H1 (cell line): ENCODE data around the gene RPP14. TPM values are rescaled to one million over a fixed set of nuclear protein-coding genes. Genes with fewer than 3 reads are reported as not detected.

Experiments
- CTCF ChIA-PET: fragments of 300-600 bp; sonication (Branson Sonifier 250); formaldehyde crosslinking; loops from one replicate; lab custom pipeline; 2021; ENCODE audit not compliant: partially characterized antibody; lab: Charles Lee
- POLR2A ChIA-PET: fragments of 300-600 bp; sonication (Branson Sonifier 250); formaldehyde crosslinking; loops from one replicate; lab custom pipeline; 2021; ENCODE audit warnings: inconsistent platforms; ENCODE audit not compliant: partially characterized antibody; lab: Charles Lee
- DNase-seq, 2 experiments: peaks; one replicate each; pipeline versions ENCODE4 v3.0.0 to v3.0.0-alpha.2; 2010 to 2022; ENCODE audit warnings: low spot score in 2 of 2, low read depth in 1 of 2, mixed read lengths in 1 of 2
- FAIRE-seq: peaks from 2 replicates; lab custom pipeline; 2011; peaks lifted over from hg19 to GRCh38; lab: Jason Lieb, UNC
- H2AFZ ChIP-seq: 2 replicates; pipeline ENCODE4 v1.8.1; 2012; ENCODE audit warnings: low read length, inconsistent platforms
- H2AK5ac ChIP-seq: 2 replicates; pipeline ENCODE4 v1.6.1; 2013; ENCODE audit warnings: low read depth, low read length
- H2BK120ac ChIP-seq: replicated peaks from 2 replicates; pipeline ENCODE3; 2013; ENCODE audit warnings: low read depth, low read length, inconsistent platforms
- H2BK12ac ChIP-seq: 2 replicates; pipeline ENCODE4 v1.6.1; 2013; ENCODE audit warnings: low read depth, low read length
- H2BK15ac ChIP-seq: 2 replicates; pipeline ENCODE4 v1.6.1; 2013; ENCODE audit warnings: low read length
- H2BK20ac ChIP-seq: 2 replicates; pipeline ENCODE4 v1.6.1; 2013; ENCODE audit warnings: low read length
- H2BK5ac ChIP-seq: 2 replicates; pipeline ENCODE4 v1.6.1; 2013; ENCODE audit warnings: low read depth, low read length
- H3K14ac ChIP-seq: 2 replicates; pipeline ENCODE4 v1.6.1; 2013; ENCODE audit warnings: inconsistent platforms; ENCODE audit not compliant: insufficient read length
- H3K18ac ChIP-seq: 2 replicates; pipeline ENCODE4 v1.6.1; 2013; ENCODE audit warnings: low read length; ENCODE audit errors: extremely low read depth
- H3K23ac ChIP-seq: 2 replicates; pipeline ENCODE4 v1.6.1; 2013; ENCODE audit warnings: inconsistent platforms; ENCODE audit not compliant: insufficient read length
- H3K23me2 ChIP-seq: 2 replicates; pipeline ENCODE4 v1.6.1; 2013; ENCODE audit warnings: low read depth, low read length
- H3K27ac ChIP-seq: 2 replicates; pipeline ENCODE4 v1.6.1; 2011; ENCODE audit warnings: low read depth, low read length, inconsistent platforms
- H3K27me3 ChIP-seq, 4 experiments: replicated peaks in 1 of 4; 1 replicate in 1 of 4; 2 replicates in 3 of 4; pipeline versions ENCODE4 v1.6.1 to v1.8.1; 2011 to 2013; ENCODE audit warnings: low read length in 3 of 4, mild to moderate bottlenecking in 3 of 4, inconsistent platforms in 2 of 4, mixed read lengths in 2 of 4, moderate library complexity in 1 of 4; ENCODE audit not compliant: control insufficient read depth in 3 of 4, insufficient read depth in 3 of 4; ENCODE audit errors: extremely low read depth in 1 of 4
- H3K36me3 ChIP-seq, 4 experiments: 2 replicates each; pipeline versions ENCODE4 v1.6.1 to v1.8.1; 2011 to 2013; ENCODE audit warnings: mild to moderate bottlenecking in 4 of 4, low read length in 3 of 4, moderate library complexity in 2 of 4, control low read depth in 1 of 4, inconsistent platforms in 1 of 4; ENCODE audit not compliant: insufficient read depth in 4 of 4, control insufficient read depth in 2 of 4
- H3K4ac ChIP-seq: replicated peaks from 2 replicates; pipeline ENCODE3; 2013; ENCODE audit warnings: low read length, low read depth, mixed read lengths, inconsistent platforms; ENCODE audit not compliant: insufficient read length
- H3K4me1 ChIP-seq, 4 experiments: replicated peaks in 1 of 4; 1 replicate in 1 of 4; 2 replicates in 3 of 4; pipeline versions ENCODE4 v1.6.1 to v1.8.1; 2011 to 2013; ENCODE audit warnings: low read length in 3 of 4, inconsistent platforms in 2 of 4, mixed read lengths in 1 of 4; ENCODE audit not compliant: insufficient read depth in 4 of 4, control insufficient read depth in 3 of 4
- H3K4me2 ChIP-seq, 2 experiments: 2 replicates each; pipeline versions ENCODE4 v1.6.1 to v1.8.1; 2011 to 2013; ENCODE audit warnings: low read depth in 2 of 2, low read length in 2 of 2, control low read depth in 1 of 2, inconsistent platforms in 1 of 2, mild to moderate bottlenecking in 1 of 2; ENCODE audit not compliant: insufficient read depth in 1 of 2
- H3K4me3 ChIP-seq, 4 experiments: fragments of 200-600, 300-600 bp in 1 of 4; sonication (generic), shearing (Covaris generic), sonication (Bioruptor Twin) in 1 of 4; 2 replicates each; pipeline versions ENCODE4 v1.5.1 to v1.8.1; 2011 to 2016; ENCODE audit warnings: low read length in 4 of 4, low read depth in 3 of 4, control low read depth in 2 of 4, inconsistent platforms in 2 of 4, mild to moderate bottlenecking in 2 of 4, mixed read lengths in 1 of 4, moderate library complexity in 1 of 4; ENCODE audit not compliant: insufficient read depth in 2 of 4; ENCODE audit errors: extremely low read depth in 1 of 4
- H3K56ac ChIP-seq: replicated peaks from 2 replicates; pipeline ENCODE3; 2013; ENCODE audit warnings: low read depth, mild to moderate bottlenecking, mixed read lengths, low read length, inconsistent platforms; ENCODE audit not compliant: insufficient read length
- H3K79me1 ChIP-seq: 2 replicates; pipeline ENCODE4 v1.6.1; 2013; ENCODE audit warnings: low read depth, low read length, control low read depth
- H3K79me2 ChIP-seq, 2 experiments: 2 replicates each; pipeline versions ENCODE4 v1.6.1 to v1.8.1; 2012 to 2013; ENCODE audit warnings: low read length in 2 of 2, mild to moderate bottlenecking in 2 of 2, inconsistent platforms in 1 of 2; ENCODE audit not compliant: insufficient read depth in 2 of 2, control insufficient read depth in 1 of 2
- H3K9ac ChIP-seq, 4 experiments: replicated peaks in 1 of 4; 1 replicate in 1 of 4; 2 replicates in 3 of 4; pipeline versions ENCODE4 v1.6.1 to v1.8.1; 2011 to 2013; ENCODE audit warnings: low read depth in 3 of 4, low read length in 3 of 4, control low read depth in 2 of 4, mild to moderate bottlenecking in 2 of 4, moderate library complexity in 2 of 4, inconsistent platforms in 1 of 4; ENCODE audit errors: extremely low read depth in 1 of 4
- H3K9me3 ChIP-seq, 2 experiments: 2 replicates each; pipeline versions ENCODE4 v1.6.1 to v1.8.1; 2012 to 2013; ENCODE audit warnings: mild to moderate bottlenecking in 2 of 2, moderate library complexity in 2 of 2, control low read depth in 1 of 2, inconsistent platforms in 1 of 2, low read depth in 1 of 2, low read length in 1 of 2, mixed read lengths in 1 of 2; ENCODE audit not compliant: insufficient read depth in 2 of 2
- H4K20me1 ChIP-seq, 2 experiments: replicated peaks in 1 of 2; 2 replicates each; pipeline versions ENCODE3 to v1.8.1; 2011 to 2013; ENCODE audit warnings: inconsistent platforms in 2 of 2, low read length in 2 of 2, mild to moderate bottlenecking in 1 of 2; ENCODE audit not compliant: insufficient read depth in 2 of 2, control insufficient read depth in 1 of 2
- H4K5ac ChIP-seq: 2 replicates; pipeline ENCODE4 v1.6.1; 2013; ENCODE audit warnings: low read length, low read depth, mixed read lengths, inconsistent platforms; ENCODE audit not compliant: insufficient read length
- H4K8ac ChIP-seq: 2 replicates; pipeline ENCODE4 v1.8.0; 2013; ENCODE audit warnings: mild to moderate bottlenecking, moderate library complexity, low read length, inconsistent platforms; ENCODE audit not compliant: insufficient read depth; ENCODE audit errors: extremely low read depth
- H4K91ac ChIP-seq: replicated peaks from 2 replicates; pipeline ENCODE3; 2013; ENCODE audit warnings: low read length, mixed read lengths, inconsistent platforms; ENCODE audit not compliant: insufficient read length
- ATF2 ChIP-seq: IDR thresholded peaks from 2 replicates; pipeline ENCODE4 v1.6.1; 2012; ENCODE audit warnings: low read length, inconsistent platforms
- BCL11A ChIP-seq, 2 experiments: IDR thresholded peaks; one replicate each; pipeline ENCODE4 v1.6.1; 2011; ENCODE audit warnings: low read depth in 2 of 2, low read length in 2 of 2, mild to moderate bottlenecking in 2 of 2
- CHD1 ChIP-seq: IDR thresholded peaks from 2 replicates; pipeline ENCODE4 v1.6.1; 2012; ENCODE audit warnings: low read depth, low read length, improper control_type of control experiment
- GTF2F1 ChIP-seq: IDR thresholded peaks from 2 replicates; pipeline ENCODE4 v1.6.1; 2012; ENCODE audit warnings: low read depth, low read length, improper control_type of control experiment, borderline replicate concordance
- HDAC2 ChIP-seq, 2 experiments: fragments of 300-600 bp in 1 of 2; sonication (generic) in 1 of 2; IDR thresholded peaks; 2 replicates each; pipeline ENCODE4 v1.6.1; 2011 to 2012; ENCODE audit warnings: low read depth in 2 of 2, low read length in 2 of 2, mild to moderate bottlenecking in 2 of 2, moderate library complexity in 2 of 2, borderline replicate concordance in 1 of 2, inconsistent platforms in 1 of 2
- KDM5A ChIP-seq: fragments of 200-600 bp; IDR thresholded peaks from 2 replicates; pipeline ENCODE4 v1.7.1; 2012; ENCODE audit warnings: mild to moderate bottlenecking, low read length, inconsistent platforms, mixed read lengths
- POLR2AphosphoS5 ChIP-seq: IDR thresholded peaks from 2 replicates; pipeline ENCODE4 v1.6.1; 2011; ENCODE audit warnings: low read depth, low read length
- RFX5 ChIP-seq: IDR thresholded peaks from 2 replicates; pipeline ENCODE4 v1.6.1; 2011; ENCODE audit warnings: low read depth, low read length, improper control_type of control experiment, borderline replicate concordance
- RNF2 ChIP-seq: fragments of 200-900, 300-1000 bp; sonication (generic); IDR thresholded peaks from 2 replicates; pipeline ENCODE4 v1.7.1; 2016; ENCODE audit warnings: borderline replicate concordance, low read depth, mild to moderate bottlenecking, antibody characterized with exemption, low read length; ENCODE audit not compliant: poor library complexity, severe bottlenecking; ENCODE audit errors: missing control alignments
- SP2 ChIP-seq: IDR thresholded peaks from 2 replicates; pipeline ENCODE4 v1.6.1; 2012; ENCODE audit warnings: mild to moderate bottlenecking, low read length, inconsistent platforms
- SRF ChIP-seq: IDR thresholded peaks from 2 replicates; pipeline ENCODE4 v1.6.1; 2011; ENCODE audit warnings: mild to moderate bottlenecking, low read depth, low read length, moderate library complexity
- TAF7 ChIP-seq: optimal IDR thresholded peaks from 2 replicates; pipeline ENCODE3; 2011; ENCODE audit warnings: low read depth, mild to moderate bottlenecking, inconsistent platforms, low read length, moderate library complexity, borderline replicate concordance
- WGBS, 2 experiments: shearing (Covaris generic) in 1 of 2; methylation state at CpG; one replicate each; pipeline versions ENCODE4 v1.1.6 to v1.1.7; 2013 to 2015; ENCODE audit warnings: low lambda C conversion rate in 2 of 2, mixed read lengths in 2 of 2, inconsistent platforms in 1 of 2, low coverage in 1 of 2, missing lambda C conversion rate in 1 of 2; ENCODE audit not compliant: insufficient replicate concordance in 2 of 2, insufficient coverage in 1 of 2, insufficient read length in 1 of 2; ENCODE audit errors: extremely low coverage in 1 of 2, missing lambda C conversion rate in 1 of 2; 5-methylcytosine and 5-hydroxymethylcytosine counted together
- polyA plus RNA-seq, 7 experiments: library from polyadenylated mRNA; depleted of rRNA in 3 of 7; stranded (reverse) in 5 of 7; unstranded in 2 of 7; fragments of >200 nt in 5 of 7; fragments of 200-250 nt in 2 of 7; gene quantifications; 1 replicate in 5 of 7; 2 replicates in 1 of 7; 4 replicates in 1 of 7; pipeline versions ENCODE4 v1.2.1 to v1.2.3, GENCODE V29; 2011 to 2013; ENCODE audit warnings: missing spikeins in 2 of 7, mixed read lengths in 2 of 7
- total RNA-seq: library from RNA; stranded (reverse); fragmentation: NEBNext Ultra II Directional; extraction: Animal tissue kit (Norgen Biotek cat#: 25700); gene quantifications from 2 replicates; pipeline ENCODE4 v1.2.1, GENCODE V29; 2021

Gene RPP14
- total and polyA plus RNA-seq, 2 of the 8 experiments (the other 6 are each of a cell fraction or from before 2014, with no cell fraction given), result 11.7 to 23.4 TPM

DNA sequence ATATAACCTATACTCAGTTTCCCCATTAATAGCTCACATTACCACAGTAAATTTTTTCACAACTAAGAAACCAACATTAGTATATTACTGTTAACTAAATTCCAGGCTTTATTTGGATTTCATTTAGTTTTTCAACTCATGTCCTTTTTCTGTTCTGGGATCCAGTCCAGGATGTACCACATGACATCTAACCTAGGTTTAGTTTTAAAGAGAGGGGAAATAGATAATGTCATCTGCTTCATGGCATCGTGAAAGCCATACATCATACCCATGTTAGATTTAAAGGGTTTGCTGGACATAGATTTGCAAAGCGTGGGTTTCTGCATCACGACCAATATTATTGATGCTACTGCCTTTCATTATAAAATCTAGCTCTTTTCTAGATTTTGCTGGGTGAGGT, 33.2 kb upstream of the RPP14 start:
- CTCF ChIA-PET, result interaction anchor here (0.8 to 2.7 kb wide), 4 partner anchors 15 to 106 kb away, joined by 3 to 9 read pairs (median 6); no protein-coding TSS in a partner anchor
- H4K8ac ChIP-seq, result no peak overlapping the region
- no peak for TF ChIP-seq BCL11A (IDR thresholded peaks at IDR 0.05; ENCODE audit: low read depth in 2 of 2, low read length in 2 of 2)
- no peak for TF ChIP-seq ATF2
- no peak for TF ChIP-seq RFX5
- TF ChIP-seq KDM5A, result no peak
- no peak for TF ChIP-seq POLR2AphosphoS5
- no peak for TF ChIP-seq SP2
- no peak for TF ChIP-seq SRF
- TF ChIP-seq TAF7, result no peak
- no peak for TF ChIP-seq RNF2
- TF ChIP-seq CHD1, result no peak
- no peak for TF ChIP-seq HDAC2 (IDR thresholded peaks at IDR 0.05; ENCODE audit: borderline replicate concordance in 1 of 2, low read depth in 2 of 2, low read length in 2 of 2)
- no peak for TF ChIP-seq GTF2F1

More for the DNA sequence above, 33.2 kb upstream of the RPP14 start:
- Histone ChIP-seq H3K36me3 (no peaks in the 10 kb centered on the region), H2BK12ac (no peak overlapping the region), H3K23me2 (peaks cover 4% of the 10 kb centered on the region; the same call in 1 of the 2 replicates), H3K14ac (no peak overlapping the region), H3K4me1 (no peaks in the 10 kb centered on the region), H2AFZ (no peak overlapping the region), H4K5ac (no peak overlapping the region), H3K27ac (no peak overlapping the region), H3K56ac (no peak overlapping the region), H2BK20ac (no peak overlapping the region), H3K79me2 (no peaks in the 10 kb centered on the region), H3K27me3 (no peaks in the 10 kb centered on the region), H2BK120ac (no peak overlapping the region), H2AK5ac (no peak overlapping the region), H3K9me3 (no peaks in the 10 kb centered on the region), H3K4me2 (no peak overlapping the region), H4K20me1 (no peaks in the 10 kb centered on the region), H2BK15ac (no peak overlapping the region), H3K79me1 (no peaks in the 10 kb centered on the region), H2BK5ac (no peak overlapping the region), H3K23ac (no peak overlapping the region), H4K91ac (no peak overlapping the region), H3K4ac (no peak overlapping the region), H3K4me3 (no peak overlapping the region), H3K18ac (no peak overlapping the region), H3K9ac (no peak overlapping the region)
- no peak for FAIRE-seq
- no peak for DNase-seq
- WGBS, 2 experiments, result 87% methylated on average over 3 of the region's 3 CpGs; no CpG with 5 or more reads in 1 of the 2 experiments
- POLR2A ChIA-PET, result interaction anchor here (1.9 kb wide), 1 partner anchor 34 kb away, joined by 5 read pairs; the partner anchor contains the start of genes HTD2 and RPP14
